ENCODE data around the gene SH3BP2. TPM values are rescaled to one million over a fixed set of nuclear protein-coding genes. Genes with fewer than 3 reads are reported as not detected.

The SH3BP2 gene
- total RNA-seq, 1 experiment from 2014 or later = 52.8 TPM

DNA sequence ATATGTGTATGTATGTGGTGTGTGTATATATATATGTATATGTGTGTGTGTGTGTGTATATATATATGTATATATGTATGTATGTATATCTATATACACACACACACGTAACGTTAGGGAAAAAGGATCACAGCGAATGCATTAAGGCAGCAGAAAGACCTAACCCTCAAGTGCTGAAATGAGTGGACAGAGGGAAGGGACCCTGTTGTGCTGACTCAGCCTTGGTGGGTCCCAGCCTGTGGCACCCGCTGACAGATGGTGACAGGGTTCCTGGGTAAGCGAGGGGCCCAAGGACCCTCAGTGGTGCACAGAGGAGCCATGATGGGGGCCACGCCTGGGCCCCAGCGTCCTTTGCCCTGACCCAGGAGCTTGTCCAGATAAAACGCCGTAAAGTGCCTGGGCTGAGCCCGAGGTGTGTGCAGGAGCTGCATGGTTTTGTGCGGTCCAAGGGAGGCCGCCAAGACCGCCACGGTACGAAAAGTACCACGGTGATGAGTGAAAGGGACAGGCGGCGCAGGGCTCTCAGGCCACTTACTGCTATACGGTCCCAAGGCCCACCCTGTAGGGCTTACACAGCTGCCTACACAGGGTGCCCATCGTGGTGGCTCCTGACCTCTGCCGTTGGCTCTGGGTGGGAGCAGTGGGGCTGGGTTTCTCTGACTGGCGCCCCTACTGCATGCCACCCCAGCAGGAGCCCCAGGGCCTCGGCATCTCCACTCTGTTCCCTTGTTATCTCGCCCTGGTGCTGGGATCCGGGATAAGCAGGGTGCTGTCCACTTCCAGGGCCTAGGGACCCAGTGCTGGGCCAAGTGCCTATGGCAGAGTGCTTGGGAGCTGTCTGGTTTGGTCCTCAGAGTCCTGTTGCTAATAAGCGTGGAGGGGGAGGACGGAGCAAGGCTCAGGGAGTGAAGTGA lies 10.0 kb downstream of the SH3BP2 start:
- intact Hi-C loops (cut with micrococcal nuclease) = no loop called here
- Histone ChIP-seq H3K4me3 (replicated peaks in 1 of 2; ENCODE audit: low read depth in 1 of 2, low read length in 2 of 2) (no peak overlapping the region), H4K20me1 (ENCODE audit: insufficient read depth) (no peaks in the 10 kb centered on the region), H3K4me2 (ENCODE audit: low read length) (peak overlapping the region; percentile 44), H3K36me3 (ENCODE audit: control insufficient read depth in 1 of 2, insufficient read depth in 2 of 2, low read length in 2 of 2) (no peaks in the 10 kb centered on the region), H3K27ac (ENCODE audit: low read depth, low read length) (no peak overlapping the region), H3K4me1 (ENCODE audit: control insufficient read depth in 1 of 2, insufficient read depth in 2 of 2, low read length in 2 of 2) (peaks cover 31 to 67% of the 10 kb centered on the region in 2 experiments), H3K9ac (ENCODE audit: low read length) (no peak overlapping the region), H3K9me2 (ENCODE audit: insufficient read depth) (no peaks in the 10 kb centered on the region), H3K79me2 (ENCODE audit: insufficient read depth, low read length) (no peaks in the 10 kb centered on the region), H3K9me3 (ENCODE audit: control insufficient read depth in 1 of 2, insufficient read depth in 1 of 2, low read depth in 1 of 2, low read length in 2 of 2) (no peaks in the 10 kb centered on the region), H2AFZ (ENCODE audit: low read depth, low read length, poor library complexity, severe bottlenecking) (no peak overlapping the region), H3K27me3 (ENCODE audit: insufficient read depth, low read length) (no peaks in the 10 kb centered on the region)
- ATAC-seq (0 out of 2 replicates have a peak, but pooled peaks have one; percentile 2), DNase-seq (ENCODE audit: low read depth, low spot score) (no peak)
- ChIA-PET POLR2A (no interaction called here), CTCF (interaction anchor here (0.8 kb wide), 1 partner anchor 9 kb away, joined by 3 read pairs; no protein-coding TSS in a partner anchor), RAD21 (ENCODE audit: low non-redundant PET in 1 of 2, low total read pairs in 2 of 2, uncharacterized antibody in 2 of 2, unreplicated experiment in 2 of 2) (no interaction called here)
- no TSS peak for BruUV-seq (replicated peaks)
- TF ChIP-seq YY1 (IDR thresholded peaks at IDR 0.05; ENCODE audit: extremely low read depth, insufficient replicate concordance, low read depth, low read length) (no peak), SP1 (IDR thresholded peaks at IDR 0.05; ENCODE audit: low read depth) (no peak), SRF (IDR thresholded peaks at IDR 0.05; ENCODE audit: low read depth) (no peak), ZNF274 (IDR thresholded peaks at IDR 0.05; ENCODE audit: low read depth, low read length) (no peak), ELF1 (IDR thresholded peaks at IDR 0.05; ENCODE audit: borderline replicate concordance, low read depth) (no peak), POLR2AphosphoS5 (IDR thresholded peaks at IDR 0.05; ENCODE audit: low read depth, low read length) (no peak), EGR1 (IDR thresholded peaks at IDR 0.05; ENCODE audit: low read depth) (no peak), CBX3 (IDR thresholded peaks at IDR 0.05; ENCODE audit: low read depth) (no peak)
- TF ChIP-seq, protein P1, sequence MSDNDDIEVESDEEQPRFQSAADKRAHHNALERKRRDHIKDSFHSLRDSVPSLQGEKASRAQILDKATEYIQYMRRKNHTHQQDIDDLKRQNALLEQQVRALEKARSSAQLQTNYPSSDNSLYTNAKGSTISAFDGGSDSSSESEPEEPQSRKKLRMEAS (IDR thresholded peaks at IDR 0.05) = no peak
